ENCODE data around the gene VDAC1. TPM values are rescaled to one million over a fixed set of nuclear protein-coding genes. Genes with fewer than 3 reads are reported as not detected.

Gene VDAC1
- total and polyA plus RNA-seq, 2 of the 8 experiments (the other 6 are each of a cell fraction or from before 2014, with no cell fraction given), result 111 to 301 TPM

DNA sequence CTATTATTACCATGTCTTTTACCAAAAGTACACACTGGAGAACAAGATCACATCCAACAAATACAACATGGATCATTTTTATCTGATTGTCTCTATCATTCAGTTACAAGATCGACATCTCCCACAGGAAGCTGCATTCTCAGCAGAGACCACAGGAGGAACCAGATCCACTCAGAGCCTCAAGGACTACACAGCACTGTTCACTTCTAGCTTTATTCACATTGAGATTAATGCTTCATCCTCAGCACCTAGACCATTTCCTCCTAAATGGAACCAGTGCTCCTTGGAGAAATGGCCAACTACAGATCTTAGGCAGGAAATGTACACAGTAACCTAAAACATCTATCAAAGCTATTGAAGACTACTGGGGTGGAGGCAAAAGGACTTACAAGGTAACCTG lies 23.1 kb downstream of the VDAC1 start:
- no peak for FAIRE-seq
- H3K4me3 ChIP-seq (ENCODE audit: extremely low read depth in 1 of 4, insufficient read depth in 2 of 4, low read depth in 3 of 4, low read length in 4 of 4), result no peak overlapping the region
- POLR2A ChIA-PET (ENCODE audit: partially characterized antibody), result interaction anchor here (0.9 kb wide), 1 partner anchor 12 kb away, joined by 3 read pairs; no protein-coding TSS in a partner anchor

More for the DNA sequence above, 23.1 kb downstream of the VDAC1 start:
- no peak overlapping the region for H2AFZ ChIP-seq (ENCODE audit: low read length)
- H3K79me2 ChIP-seq (ENCODE audit: control insufficient read depth in 1 of 2, insufficient read depth in 2 of 2, low read length in 2 of 2), result peaks cover 3 to 4% of the 10 kb centered on the region in 2 experiments; a peak in 1 of 4 replicates
- no peaks in the 10 kb centered on the region for H3K9me3 ChIP-seq (ENCODE audit: insufficient read depth in 2 of 2, low read depth in 1 of 2, low read length in 1 of 2)
- H2BK5ac ChIP-seq (ENCODE audit: low read depth, low read length), result no peak overlapping the region
- no peak overlapping the region for H4K91ac ChIP-seq (replicated peaks; ENCODE audit: insufficient read length, low read length)
- H3K27me3 ChIP-seq (replicated peaks in 1 of 4; ENCODE audit: control insufficient read depth in 3 of 4, extremely low read depth in 1 of 4, insufficient read depth in 3 of 4, low read length in 3 of 4), result no peaks in the 10 kb centered on the region
- peaks cover 10 to 60% (median 36%) of the 10 kb centered on the region in 4 experiments; a peak in 7 of 8 replicates for H3K36me3 ChIP-seq (ENCODE audit: control insufficient read depth in 2 of 4, insufficient read depth in 4 of 4, low read length in 3 of 4)
- no peak for DNase-seq (ENCODE audit: low read depth in 1 of 2, low spot score in 2 of 2)
- no peak overlapping the region for H3K4me2 ChIP-seq (ENCODE audit: insufficient read depth in 1 of 2, low read depth in 2 of 2, low read length in 2 of 2)
- H2BK15ac ChIP-seq (ENCODE audit: low read length), result no peak overlapping the region
- H4K20me1 ChIP-seq (replicated peaks in 1 of 2; ENCODE audit: control insufficient read depth in 1 of 2, insufficient read depth in 2 of 2, low read length in 2 of 2), result peaks cover 6 to 13% of the 10 kb centered on the region in 2 experiments
- no peak overlapping the region for H4K5ac ChIP-seq (ENCODE audit: insufficient read length, low read depth, low read length)
- H3K79me1 ChIP-seq (ENCODE audit: low read depth, low read length), result no peaks in the 10 kb centered on the region; the same call in none of the 2 replicates
- TF ChIP-seq HDAC6 (IDR thresholded peaks at IDR 0.05; ENCODE audit: low read depth, low read length) (no peak), MAFK (IDR thresholded peaks at IDR 0.05; ENCODE audit: low read depth, low read length) (no peak), KDM1A (IDR thresholded peaks at IDR 0.05; ENCODE audit: borderline replicate concordance, low read length) (no peak)
- TF ChIP-seq, protein P1, sequence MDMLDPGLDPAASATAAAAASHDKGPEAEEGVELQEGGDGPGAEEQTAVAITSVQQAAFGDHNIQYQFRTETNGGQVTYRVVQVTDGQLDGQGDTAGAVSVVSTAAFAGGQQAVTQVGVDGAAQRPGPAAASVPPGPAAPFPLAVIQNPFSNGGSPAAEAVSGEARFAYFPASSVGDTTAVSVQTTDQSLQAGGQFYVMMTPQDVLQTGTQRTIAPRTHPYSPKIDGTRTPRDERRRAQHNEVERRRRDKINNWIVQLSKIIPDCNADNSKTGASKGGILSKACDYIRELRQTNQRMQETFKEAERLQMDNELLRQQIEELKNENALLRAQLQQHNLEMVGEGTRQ (IDR thresholded peaks at IDR 0.05; ENCODE audit: low read length), result no peak
- TF ChIP-seq, protein P2, sequence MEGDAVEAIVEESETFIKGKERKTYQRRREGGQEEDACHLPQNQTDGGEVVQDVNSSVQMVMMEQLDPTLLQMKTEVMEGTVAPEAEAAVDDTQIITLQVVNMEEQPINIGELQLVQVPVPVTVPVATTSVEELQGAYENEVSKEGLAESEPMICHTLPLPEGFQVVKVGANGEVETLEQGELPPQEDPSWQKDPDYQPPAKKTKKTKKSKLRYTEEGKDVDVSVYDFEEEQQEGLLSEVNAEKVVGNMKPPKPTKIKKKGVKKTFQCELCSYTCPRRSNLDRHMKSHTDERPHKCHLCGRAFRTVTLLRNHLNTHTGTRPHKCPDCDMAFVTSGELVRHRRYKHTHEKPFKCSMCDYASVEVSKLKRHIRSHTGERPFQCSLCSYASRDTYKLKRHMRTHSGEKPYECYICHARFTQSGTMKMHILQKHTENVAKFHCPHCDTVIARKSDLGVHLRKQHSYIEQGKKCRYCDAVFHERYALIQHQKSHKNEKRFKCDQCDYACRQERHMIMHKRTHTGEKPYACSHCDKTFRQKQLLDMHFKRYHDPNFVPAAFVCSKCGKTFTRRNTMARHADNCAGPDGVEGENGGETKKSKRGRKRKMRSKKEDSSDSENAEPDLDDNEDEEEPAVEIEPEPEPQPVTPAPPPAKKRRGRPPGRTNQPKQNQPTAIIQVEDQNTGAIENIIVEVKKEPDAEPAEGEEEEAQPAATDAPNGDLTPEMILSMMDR (IDR thresholded peaks at IDR 0.05; ENCODE audit: control extremely low read depth in 1 of 3, insufficient read depth in 1 of 3, low read depth in 1 of 3, low read length in 3 of 3), result peak in 1 of 3 experiments; percentile 4; a peak in 1 of 4 replicates
- CTCF ChIA-PET (ENCODE audit: partially characterized antibody), result interaction anchor here (0.5 to 15.5 kb wide), 11 partner anchors 9 to 774 kb away, joined by 3 to 160 read pairs (median 4); no protein-coding TSS in a partner anchor
- no peak overlapping the region for H3K4ac ChIP-seq (replicated peaks; ENCODE audit: insufficient read length, low read depth, low read length)
- no peak overlapping the region for H3K27ac ChIP-seq (ENCODE audit: low read depth, low read length)
- no peaks in the 10 kb centered on the region for H3K23me2 ChIP-seq (ENCODE audit: low read depth, low read length)
- H2BK20ac ChIP-seq (ENCODE audit: low read length), result no peak overlapping the region
- no peak overlapping the region for H3K14ac ChIP-seq (ENCODE audit: insufficient read length)
- H3K4me1 ChIP-seq (replicated peaks in 1 of 4; ENCODE audit: control insufficient read depth in 3 of 4, insufficient read depth in 4 of 4, low read length in 3 of 4), result no peaks in the 10 kb centered on the region
- no peak overlapping the region for H3K56ac ChIP-seq (replicated peaks; ENCODE audit: insufficient read length, low read depth, low read length)
- no peak overlapping the region for H4K8ac ChIP-seq (ENCODE audit: extremely low read depth, insufficient read depth, low read length)
- no peak overlapping the region for H2AK5ac ChIP-seq (ENCODE audit: low read depth, low read length)
- H2BK120ac ChIP-seq (replicated peaks; ENCODE audit: low read depth, low read length), result no peak overlapping the region
- no peak overlapping the region for H3K18ac ChIP-seq (ENCODE audit: extremely low read depth, low read length)
- H2BK12ac ChIP-seq (ENCODE audit: low read depth, low read length), result no peak overlapping the region
- no peak overlapping the region for H3K23ac ChIP-seq (ENCODE audit: insufficient read length)
- WGBS, 2 experiments (ENCODE audit: extremely low coverage in 1 of 2, insufficient coverage in 1 of 2, insufficient read length in 1 of 2, insufficient replicate concordance in 2 of 2, low coverage in 1 of 2, low lambda C conversion rate in 2 of 2, missing lambda C conversion rate in 1 of 2), result 100% methylated on average over 1 of the region's 1 CpG; no CpG with 5 or more reads in 1 of the 2 experiments
- no peak overlapping the region for H3K9ac ChIP-seq (replicated peaks in 1 of 4; ENCODE audit: extremely low read depth in 1 of 4, low read depth in 3 of 4, low read length in 3 of 4)

All from H1 (cell line).